Activated CD8-positive, alpha-beta memory T cell treated with anti-CD3 and anti-CD28 coated beads, Interleukin-2, amount 10 ng/mL, durations not matched to agents 7 days and 5 days (primary cell): Measurements from ENCODE around the gene LRRC3. TPM values are rescaled to one million over a fixed set of nuclear protein-coding genes. Genes with fewer than 3 reads are reported as not detected.

Source experiments
- ATAC-seq: fragments of 150-1000 bp; cut with Tn5 transposase; one replicate; pipeline ENCODE4 v1.10.0; 2021; ENCODE audit warnings: moderate library complexity
- CTCF ChIA-PET: fragments of 350-600 bp; sonication (Branson Sonifier 250); formaldehyde crosslinking; loops from one replicate; lab custom pipeline; 2021; ENCODE audit warnings: antibody characterized with exemption; lab: Charles Lee
- DNase-seq: peaks from one replicate; pipeline ENCODE4 v3.0.0-alpha.2; 2020
- H3K27ac Mint-ChIP-seq: one replicate; pipeline ENCODE4 v1.8.0; 2021; ENCODE audit warnings: mild to moderate bottlenecking, mixed read lengths
- H3K27me3 Mint-ChIP-seq: one replicate; pipeline ENCODE4 v1.8.0; 2021; ENCODE audit warnings: mixed read lengths
- H3K36me3 Mint-ChIP-seq: one replicate; pipeline ENCODE4 v1.8.0; 2021; ENCODE audit warnings: mild to moderate bottlenecking, mixed read lengths
- H3K4me1 Mint-ChIP-seq: one replicate; pipeline ENCODE4 v1.8.0; 2021; ENCODE audit warnings: mixed read lengths
- H3K4me3 Mint-ChIP-seq: one replicate; pipeline ENCODE4 v1.8.0; 2021; ENCODE audit warnings: mild to moderate bottlenecking, moderate library complexity, mixed read lengths
- H3K9me3 Mint-ChIP-seq: one replicate; pipeline ENCODE4 v1.8.0; 2022; ENCODE audit warnings: low read depth, mixed read lengths
- total RNA-seq, 2 experiments: library from RNA; stranded (reverse); gene quantifications; one replicate each; pipeline ENCODE4 v1.2.3, GENCODE V29; 2021

Gene LRRC3
- total RNA-seq, 2 experiments from 2014 or later = 2.3 to 3.9 TPM

DNA sequence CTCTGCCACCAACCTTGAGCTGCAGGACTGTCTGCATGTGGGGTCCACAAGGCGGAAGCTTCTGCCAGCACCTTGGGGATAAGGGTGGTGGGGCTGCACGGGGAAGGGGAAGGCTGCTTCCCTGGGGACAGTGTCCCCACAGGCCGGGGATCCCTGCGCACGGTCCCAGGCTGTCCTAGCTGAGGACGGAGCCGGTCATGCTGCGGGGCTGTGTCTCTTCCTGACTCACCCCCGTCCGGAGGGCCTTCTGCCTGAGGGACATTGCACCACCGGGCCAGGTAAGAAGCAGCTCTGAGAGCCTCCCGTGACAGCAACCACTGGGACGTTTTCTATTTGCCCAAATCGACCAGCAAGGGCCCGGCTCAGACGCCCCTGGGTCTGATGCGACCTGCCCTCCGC is 54.8 kb downstream of the LRRC3 start:
- peaks cover 9% of the 10 kb centered on the region for H3K4me1 Mint-ChIP-seq
- H3K9me3 Mint-ChIP-seq = no peaks in the 10 kb centered on the region
- no peak for ATAC-seq
- no peaks in the 10 kb centered on the region for H3K27me3 Mint-ChIP-seq
- DNase-seq = no peak
- no peak overlapping the region for H3K4me3 Mint-ChIP-seq
- CTCF ChIA-PET = interaction anchor here (0.6 to 8.3 kb wide), 34 partner anchors 9 to 374 kb away, joined by 3 to 99 read pairs (median 4); partner anchors contain the start of gene UBE2G2
- no peaks in the 10 kb centered on the region for H3K36me3 Mint-ChIP-seq
- H3K27ac Mint-ChIP-seq = no peak overlapping the region

DNA sequence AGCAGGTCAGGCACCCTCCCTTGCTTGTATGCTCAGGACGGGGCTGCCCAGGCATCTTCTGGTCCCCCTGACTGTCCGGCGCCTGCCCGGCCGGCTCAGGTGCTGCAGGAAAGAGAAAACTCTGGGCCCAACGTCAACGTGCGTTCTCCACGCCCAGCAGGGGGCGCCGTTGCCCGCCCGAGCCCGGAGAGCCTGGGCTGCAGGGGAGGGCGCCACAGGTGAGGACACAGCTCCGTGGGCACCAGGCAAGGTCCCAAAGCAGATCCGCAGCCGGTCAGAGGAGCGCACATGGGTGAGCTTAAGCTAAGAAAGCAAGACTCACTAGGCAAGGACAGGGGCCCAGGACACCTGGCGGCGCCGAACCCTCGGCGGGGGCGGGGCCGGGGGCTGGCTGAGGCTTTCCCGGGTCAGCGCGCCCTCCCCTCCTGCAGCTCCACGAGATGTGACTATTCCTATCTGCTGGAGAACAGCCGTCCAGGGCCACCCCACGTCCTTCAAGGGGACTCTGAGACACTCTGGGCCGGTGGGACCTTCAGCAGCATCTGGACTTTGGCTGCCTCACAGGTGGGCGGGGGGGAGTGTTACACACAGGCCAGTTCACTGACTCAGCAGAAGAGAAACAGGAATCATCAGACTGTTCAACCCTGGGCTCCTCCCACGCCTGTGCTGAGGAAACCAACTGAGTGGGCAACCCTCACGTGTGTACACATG is 55.4 kb downstream of the LRRC3 start:
- H3K4me3 Mint-ChIP-seq = no peak overlapping the region
- H3K36me3 Mint-ChIP-seq = no peaks in the 10 kb centered on the region
- H3K9me3 Mint-ChIP-seq = no peaks in the 10 kb centered on the region
- H3K27me3 Mint-ChIP-seq = no peaks in the 10 kb centered on the region
- CTCF ChIA-PET = interaction anchor here (0.6 to 8.3 kb wide), 38 partner anchors 9 to 373 kb away, joined by 3 to 99 read pairs (median 4); partner anchors contain the start of gene UBE2G2
- DNase-seq (peak; percentile 80), ATAC-seq (peak; percentile 89)
- peaks cover 9% of the 10 kb centered on the region for H3K4me1 Mint-ChIP-seq
- H3K27ac Mint-ChIP-seq = no peak overlapping the region

DNA sequence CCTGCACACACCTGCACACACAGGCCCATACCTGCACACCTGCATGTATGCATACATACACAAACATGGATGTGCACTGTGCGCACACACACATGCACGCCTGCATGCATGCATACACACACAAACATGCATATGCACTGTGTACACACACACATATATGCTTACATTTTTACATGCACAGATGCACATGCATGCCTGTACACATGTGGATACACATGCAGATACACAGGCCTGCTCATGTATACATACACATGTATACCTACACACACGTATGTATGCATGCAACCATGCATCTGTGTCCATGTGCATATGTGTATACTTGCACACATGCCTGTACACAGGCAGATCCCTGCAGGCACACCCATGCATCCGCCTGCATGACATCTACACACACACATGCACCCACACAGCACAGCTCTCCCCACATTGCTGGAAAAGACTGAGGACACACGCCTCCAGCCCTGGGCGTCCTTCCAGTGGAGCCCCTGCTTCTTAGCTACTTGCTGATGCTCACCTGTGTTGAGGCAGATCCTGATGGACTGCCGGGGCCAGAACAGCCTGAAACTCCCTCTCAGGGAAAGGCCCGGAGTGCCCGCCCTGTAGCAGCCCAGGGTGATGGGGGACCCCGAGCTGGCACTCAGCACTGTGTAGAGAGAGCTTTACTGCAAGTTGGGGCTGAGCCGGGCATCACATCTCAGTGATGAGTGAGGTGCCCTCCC is 56.1 kb downstream of the LRRC3 start:
- ATAC-seq (no peak), DNase-seq (no peak)
- Mint-ChIP-seq H3K9me3 (no peaks in the 10 kb centered on the region), H3K4me1 (peaks cover 9% of the 10 kb centered on the region), H3K36me3 (no peaks in the 10 kb centered on the region), H3K27ac (no peak overlapping the region), H3K4me3 (no peak overlapping the region), H3K27me3 (no peaks in the 10 kb centered on the region)
- CTCF ChIA-PET = interaction anchor here (0.7 to 8.3 kb wide), 30 partner anchors 8 to 373 kb away, joined by 3 to 99 read pairs (median 4); partner anchors contain the start of gene UBE2G2

Other genes starting within 250 kb of the LRRC3 start
- gene ICOSLG, start 214.6 kb upstream of the LRRC3 start, total RNA-seq = 1 to 10 TPM; 1.1 to 1.7 TPM
- not detected for gene DNMT3L, start 193.6 kb upstream of the LRRC3 start, total RNA-seq
- gene AIRE, start 169.6 kb upstream of the LRRC3 start, total RNA-seq = under 1 TPM; 0.06 to 0.33 TPM
- 100 to 1,000 TPM; 162 to 200 TPM for gene PFKL, start 155.5 kb upstream of the LRRC3 start, total RNA-seq
- gene CFAP410, start 116.1 kb upstream of the LRRC3 start, total RNA-seq = 10 to 100 TPM; 14.8 to 15.3 TPM
- gene TRPM2, start 101.9 kb upstream of the LRRC3 start, total RNA-seq = 10 to 100 TPM; 21.2 to 32.7 TPM
- gene KRTAP10-1, start 84.7 kb downstream of the LRRC3 start, total RNA-seq = not detected
- not detected for gene KRTAP10-2, start 96.0 kb downstream of the LRRC3 start, total RNA-seq
- not detected for gene KRTAP10-3, start 103.3 kb downstream of the LRRC3 start, total RNA-seq
- gene KRTAP10-4, start 118.2 kb downstream of the LRRC3 start, total RNA-seq = not detected
- not detected for gene KRTAP10-5, start 125.1 kb downstream of the LRRC3 start, total RNA-seq
- not detected for gene KRTAP10-6, start 137.0 kb downstream of the LRRC3 start, total RNA-seq
- not detected for gene KRTAP10-7, start 145.1 kb downstream of the LRRC3 start, total RNA-seq
- gene KRTAP10-8, start 156.6 kb downstream of the LRRC3 start, total RNA-seq = not detected
- gene KRTAP10-9, start 171.6 kb downstream of the LRRC3 start, total RNA-seq = not detected
- gene KRTAP10-10, start 181.8 kb downstream of the LRRC3 start, total RNA-seq = not detected
- gene KRTAP10-11, start 190.9 kb downstream of the LRRC3 start, total RNA-seq = not detected
- not detected for gene KRTAP12-4, start 199.1 kb downstream of the LRRC3 start, total RNA-seq
- not detected for gene KRTAP12-3, start 202.4 kb downstream of the LRRC3 start, total RNA-seq
- not detected for gene KRTAP12-2, start 211.4 kb downstream of the LRRC3 start, total RNA-seq
- gene KRTAP12-1, start 226.7 kb downstream of the LRRC3 start, total RNA-seq = not detected
- gene KRTAP10-12, start 241.7 kb downstream of the LRRC3 start, total RNA-seq = not detected